ENCODE data around the gene CCNT2. TPM values are rescaled to one million over a fixed set of nuclear protein-coding genes. Genes with fewer than 3 reads are reported as not detected.
A peak's percentile ranks its signal among the peaks of the same experiment; 100 is the strongest.

Gene CCNT2
- total RNA-seq, 1 experiment from 2014 or later = 39.4 TPM

- Mint-ChIP-seq H3K27me3 (ENCODE audit: insufficient read depth, unreplicated experiment) (no peaks in the 10 kb centered on the region), H3K27ac (ENCODE audit: unreplicated experiment) (no peak overlapping the region), H3K4me1 (ENCODE audit: low read depth, unreplicated experiment) (peaks cover 6% of the 10 kb centered on the region), H3K9me3 (ENCODE audit: unreplicated experiment) (peaks cover 16% of the 10 kb centered on the region), H3K36me3 (ENCODE audit: insufficient read depth, unreplicated experiment) (no peaks in the 10 kb centered on the region), H3K4me3 (ENCODE audit: unreplicated experiment) (no peak overlapping the region)
- no TSS peak for BruUV-seq (replicated peaks)
- Histone ChIP-seq H3K27me3 (replicated peaks; ENCODE audit: control insufficient read depth, insufficient read depth, low read length) (no peaks in the 10 kb centered on the region), H3K36me3 (ENCODE audit: control insufficient read depth, insufficient read depth, low read length) (no peaks in the 10 kb centered on the region), H3K4me3 (ENCODE audit: low read depth, low read length) (no peak overlapping the region), H3K9me3 (peaks cover 3% of the 10 kb centered on the region; the same call in 1 of the 2 replicates), H3K4me1 (0 out of 2 replicates have a peak, but pooled peaks cover 1% of the 10 kb centered on the region)
- POLR2A ChIA-PET = no interaction called here
- intact Hi-C loops (cut with micrococcal nuclease; ENCODE audit: unreplicated experiment) = no loop called here
- no peak for DNase-seq
- TF ChIP-seq, protein P1, sequence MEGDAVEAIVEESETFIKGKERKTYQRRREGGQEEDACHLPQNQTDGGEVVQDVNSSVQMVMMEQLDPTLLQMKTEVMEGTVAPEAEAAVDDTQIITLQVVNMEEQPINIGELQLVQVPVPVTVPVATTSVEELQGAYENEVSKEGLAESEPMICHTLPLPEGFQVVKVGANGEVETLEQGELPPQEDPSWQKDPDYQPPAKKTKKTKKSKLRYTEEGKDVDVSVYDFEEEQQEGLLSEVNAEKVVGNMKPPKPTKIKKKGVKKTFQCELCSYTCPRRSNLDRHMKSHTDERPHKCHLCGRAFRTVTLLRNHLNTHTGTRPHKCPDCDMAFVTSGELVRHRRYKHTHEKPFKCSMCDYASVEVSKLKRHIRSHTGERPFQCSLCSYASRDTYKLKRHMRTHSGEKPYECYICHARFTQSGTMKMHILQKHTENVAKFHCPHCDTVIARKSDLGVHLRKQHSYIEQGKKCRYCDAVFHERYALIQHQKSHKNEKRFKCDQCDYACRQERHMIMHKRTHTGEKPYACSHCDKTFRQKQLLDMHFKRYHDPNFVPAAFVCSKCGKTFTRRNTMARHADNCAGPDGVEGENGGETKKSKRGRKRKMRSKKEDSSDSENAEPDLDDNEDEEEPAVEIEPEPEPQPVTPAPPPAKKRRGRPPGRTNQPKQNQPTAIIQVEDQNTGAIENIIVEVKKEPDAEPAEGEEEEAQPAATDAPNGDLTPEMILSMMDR (IDR thresholded peaks at IDR 0.05; ENCODE audit: insufficient read depth in 1 of 2, low read depth in 1 of 2, low read length in 1 of 2, severe bottlenecking in 1 of 2, unreplicated experiment in 1 of 2) = no peak
- CTCF ChIA-PET = no interaction called here
Observed at GRCh38 chr2:134911400-134911785, 7.2 kb upstream of the CCNT2 start.

DNA sequence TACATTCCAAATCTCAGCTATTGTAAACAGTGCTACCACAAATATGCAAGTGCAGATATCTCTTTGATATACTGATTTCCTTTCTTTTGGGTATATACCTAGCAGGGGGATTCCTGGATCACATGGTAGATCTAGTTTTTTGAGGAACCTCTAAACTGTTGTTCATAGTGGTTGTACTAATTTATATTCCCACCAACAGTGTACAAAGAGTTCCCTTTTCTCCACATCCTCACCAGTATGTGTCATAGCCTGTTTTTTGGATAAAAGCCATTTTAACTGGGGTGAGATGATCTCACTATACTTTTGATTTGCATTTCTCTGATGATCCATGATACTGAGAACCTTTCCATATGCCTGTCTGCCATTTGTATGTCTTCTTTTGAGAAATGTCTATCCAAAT is 6.3 kb upstream of the CCNT2 start:
- H3K27ac Mint-ChIP-seq (ENCODE audit: unreplicated experiment) = no peak overlapping the region
- no TSS peak for BruUV-seq (replicated peaks)
- Histone ChIP-seq H3K4me1 (0 out of 2 replicates have a peak, but pooled peaks cover 5% of the 10 kb centered on the region), H3K9me3 (peaks cover 3% of the 10 kb centered on the region; the same call in 1 of the 2 replicates), H3K4me3 (ENCODE audit: low read depth, low read length) (no peak overlapping the region), H3K36me3 (ENCODE audit: control insufficient read depth, insufficient read depth, low read length) (no peaks in the 10 kb centered on the region), H3K27me3 (replicated peaks; ENCODE audit: control insufficient read depth, insufficient read depth, low read length) (no peaks in the 10 kb centered on the region)
- ChIA-PET CTCF (interaction anchor here (0.6 kb wide), 1 partner anchor 407 kb away, joined by 6 read pairs; no protein-coding TSS in a partner anchor), POLR2A (no interaction called here)
- TF ChIP-seq, protein P1 (IDR thresholded peaks at IDR 0.05; ENCODE audit: insufficient read depth in 1 of 2, low read depth in 1 of 2, low read length in 1 of 2, severe bottlenecking in 1 of 2, unreplicated experiment in 1 of 2) = no peak
- H3K27me3 Mint-ChIP-seq (ENCODE audit: insufficient read depth, unreplicated experiment) = no peaks in the 10 kb centered on the region
- no peak for DNase-seq
- peaks cover 6% of the 10 kb centered on the region for H3K4me1 Mint-ChIP-seq (ENCODE audit: low read depth, unreplicated experiment)
- H3K36me3 Mint-ChIP-seq (ENCODE audit: insufficient read depth, unreplicated experiment) = no peaks in the 10 kb centered on the region
- H3K9me3 Mint-ChIP-seq (ENCODE audit: unreplicated experiment) = peaks cover 16% of the 10 kb centered on the region
- no peak overlapping the region for H3K4me3 Mint-ChIP-seq (ENCODE audit: unreplicated experiment)
- intact Hi-C loops (cut with micrococcal nuclease; ENCODE audit: unreplicated experiment) = no loop called here

DNA sequence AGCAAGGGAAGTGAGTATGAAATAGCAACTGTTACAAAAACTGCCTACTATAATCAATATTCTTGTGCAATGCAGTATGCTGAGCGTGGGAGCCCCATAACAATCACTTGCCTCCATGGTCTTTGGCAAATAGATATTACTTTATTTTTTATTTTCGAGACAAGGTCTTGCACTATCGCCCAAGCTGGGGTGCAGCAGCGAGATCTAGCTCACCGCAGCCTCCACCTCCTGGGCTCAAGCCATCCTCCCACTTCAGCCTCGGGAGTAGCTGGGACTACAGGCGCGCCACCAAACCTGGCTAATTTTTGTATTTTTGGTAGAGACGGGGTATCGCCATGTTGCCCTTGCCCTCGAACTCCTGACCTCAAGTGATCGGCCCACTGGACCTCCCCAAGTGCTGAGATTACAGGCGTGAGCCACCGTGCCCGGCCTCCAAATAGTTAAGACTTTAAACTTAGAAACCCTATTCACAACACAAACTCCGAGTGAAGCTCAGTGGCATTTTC is 1.2 kb upstream of the CCNT2 start:
- H3K9me3 Mint-ChIP-seq (ENCODE audit: unreplicated experiment) = peaks cover 15% of the 10 kb centered on the region
- intact Hi-C loops (cut with micrococcal nuclease; ENCODE audit: unreplicated experiment) = no loop called here
- POLR2A ChIA-PET = no interaction called here

More for the DNA sequence above, 1.2 kb upstream of the CCNT2 start:
- Histone ChIP-seq H3K9me3 (peaks cover 3% of the 10 kb centered on the region; the same call in 1 of the 2 replicates), H3K36me3 (ENCODE audit: control insufficient read depth, insufficient read depth, low read length) (no peaks in the 10 kb centered on the region), H3K4me3 (ENCODE audit: low read depth, low read length) (peak overlapping the region; percentile 89), H3K4me1 (0 out of 2 replicates have a peak, but pooled peaks cover 8% of the 10 kb centered on the region), H3K27me3 (replicated peaks; ENCODE audit: control insufficient read depth, insufficient read depth, low read length) (no peaks in the 10 kb centered on the region)
- H3K4me3 Mint-ChIP-seq (ENCODE audit: unreplicated experiment) = peak overlapping the region; percentile 92
- TF ChIP-seq, protein P1 (IDR thresholded peaks at IDR 0.05; ENCODE audit: insufficient read depth in 1 of 2, low read depth in 1 of 2, low read length in 1 of 2, severe bottlenecking in 1 of 2, unreplicated experiment in 1 of 2) = no peak
- no peaks in the 10 kb centered on the region for H3K27me3 Mint-ChIP-seq (ENCODE audit: insufficient read depth, unreplicated experiment)
- no peaks in the 10 kb centered on the region for H3K4me1 Mint-ChIP-seq (ENCODE audit: low read depth, unreplicated experiment)
- BruUV-seq (replicated peaks) = no TSS peak
- peak overlapping the region; percentile 97 for H3K27ac Mint-ChIP-seq (ENCODE audit: unreplicated experiment)
- peak in 1 of 2 experiments; percentile 27 for DNase-seq
- peaks cover 29% of the 10 kb centered on the region for H3K36me3 Mint-ChIP-seq (ENCODE audit: insufficient read depth, unreplicated experiment)
- CTCF ChIA-PET = interaction anchor here (0.6 to 1.3 kb wide), 2 partner anchors 141 to 467 kb away, joined by 3 to 5 read pairs; no protein-coding TSS in a partner anchor

Data from Caco-2 (cell line).